K562 (cell line): ENCODE data around the gene CMIP. TPM values are rescaled to one million over a fixed set of nuclear protein-coding genes. Genes with fewer than 3 reads are reported as not detected.

Experiments
- ATF7 ChIP-seq: fragments of 450-650 bp; IDR thresholded peaks from 2 replicates; pipeline ENCODE4 v1.7.1; 2014; ENCODE audit warnings: mild to moderate bottlenecking, moderate library complexity
- CEBPB ChIP-seq: fragments of 450-650 bp; IDR thresholded peaks from 2 replicates; pipeline ENCODE4 v1.6.1; 2016; ENCODE audit warnings: missing genetic modification characterization, missing compliant biosample characterization
- JUNB ChIP-seq: fragments of 450-650 bp; formaldehyde crosslinking; conservative IDR thresholded peaks from 2 replicates; pipeline ENCODE4 v1.4.0; 2020; ENCODE audit warnings: mild to moderate bottlenecking
- KLF6 ChIP-seq: fragments of 250-450 bp; sonication (Bioruptor Pico); IDR thresholded peaks from 2 replicates; pipeline ENCODE4 v1.4.0; 2020; ENCODE audit warnings: mild to moderate bottlenecking, moderate library complexity, borderline replicate concordance
- MAZ ChIP-seq, 2 experiments: fragments of 450-650 bp in 1 of 2; sonication (generic) in 1 of 2; formaldehyde crosslinking; IDR thresholded peaks in 1 of 2; conservative IDR thresholded peaks in 1 of 2; 2 replicates each; pipeline versions ENCODE4 v1.4.0 to v1.5.0; 2020; ENCODE audit warnings: mild to moderate bottlenecking in 1 of 2, missing genetic modification reagents in 1 of 2
- MCM2 ChIP-seq: fragments of 450-650 bp; IDR thresholded peaks from 2 replicates; pipeline ENCODE4 v1.6.1; 2017; ENCODE audit warnings: low read depth, mild to moderate bottlenecking
- MTA1 ChIP-seq: fragments of 450-650 bp; IDR thresholded peaks from 2 replicates; pipeline ENCODE4 v1.6.1; 2017; ENCODE audit warnings: borderline replicate concordance
- NCOR1 ChIP-seq: fragments of 450-650 bp; IDR thresholded peaks from 2 replicates; pipeline ENCODE4 v1.6.1; 2016; ENCODE audit warnings: mild to moderate bottlenecking, moderate library complexity
- PTTG1 ChIP-seq: fragments of 450-650 bp; IDR thresholded peaks from 2 replicates; pipeline ENCODE4 v1.6.1; 2016; ENCODE audit warnings: low read depth, mild to moderate bottlenecking, missing genetic modification characterization, missing compliant biosample characterization
- RBBP5 ChIP-seq: fragments of 200-600 bp; sonication (generic); IDR thresholded peaks from 2 replicates; pipeline ENCODE4 v1.6.1; 2012; ENCODE audit warnings: borderline replicate concordance, mild to moderate bottlenecking, low read length, control low read depth, inconsistent platforms; ENCODE audit not compliant: insufficient read depth, poor library complexity, severe bottlenecking
- SMAD1 ChIP-seq: fragments of 150-350 bp; IDR thresholded peaks from 2 replicates; pipeline ENCODE4 v1.6.1; 2014; ENCODE audit warnings: low read length, low read depth; ENCODE audit not compliant: partially characterized antibody
- TEAD1 ChIP-seq, 2 experiments: fragments of 450-650 bp in 1 of 2; sonication (generic) in 1 of 2; formaldehyde crosslinking; IDR thresholded peaks; 2 replicates each; pipeline versions ENCODE4 v1.4.0 to v1.8.0; 2020 to 2022; ENCODE audit warnings: mild to moderate bottlenecking in 2 of 2, missing genetic modification reagents in 1 of 2
- TOE1 ChIP-seq, 2 experiments: fragments of 450-650 bp in 1 of 2; sonication (generic) in 1 of 2; formaldehyde crosslinking in 1 of 2; IDR thresholded peaks; 2 replicates each; pipeline versions ENCODE4 v1.7.1 to v1.8.0; 2016 to 2022; ENCODE audit warnings: borderline replicate concordance in 2 of 2, mild to moderate bottlenecking in 2 of 2, antibody characterized with exemption in 1 of 2, inconsistent platforms in 1 of 2, low read depth in 1 of 2, missing genetic modification reagents in 1 of 2, moderate library complexity in 1 of 2
- ZNF436 ChIP-seq: fragments of 250-450, 450-650 bp; sonication (Bioruptor Pico); formaldehyde crosslinking; IDR thresholded peaks from 2 replicates; pipeline ENCODE4 v1.7.0; 2020; ENCODE audit warnings: mild to moderate bottlenecking
- polyA plus RNA-seq, 8 experiments: library from polyadenylated mRNA; depleted of rRNA in 4 of 8; stranded (reverse) in 5 of 8; unstranded in 3 of 8; fragments of >200 nt; fragmentation: Nextera tagmentation in 2 of 8; fragmentation: Illumina TruSeq in 1 of 8; extraction: Ambion mirVana in 2 of 8; extraction: Trizol in 1 of 8; gene quantifications; 2 replicates each; pipeline versions ENCODE4 v1.2.1 to v1.2.3, GENCODE V29; 2011 to 2014; ENCODE audit warnings: inconsistent platforms in 1 of 8, missing spikeins in 1 of 8
- total RNA-seq, 7 experiments: library from RNA; depleted of rRNA in 6 of 7; stranded (reverse); fragments of >200 nt in 6 of 7; fragmentation: Illumina TruSeq in 2 of 7; extraction: Trizol in 2 of 7; gene quantifications; 2 replicates each; pipeline versions ENCODE4 v1.2.1 to v1.2.3, GENCODE V29; 2011 to 2021; ENCODE audit warnings: low replicate concordance in 1 of 7
- TF ChIP-seq, protein P1 (sequence below): sonication (generic); formaldehyde crosslinking; IDR thresholded peaks from 2 replicates; pipeline ENCODE4 v1.8.1; 2023; ENCODE audit warnings: mild to moderate bottlenecking, missing genetic modification reagents, moderate library complexity
- TF ChIP-seq, protein P2 (sequence below): fragments of 450-650 bp; IDR thresholded peaks from one replicate; pipeline ENCODE4 v1.6.1; 2018; ENCODE audit warnings: mild to moderate bottlenecking, moderate library complexity; ENCODE audit not compliant: partially characterized antibody
- TF ChIP-seq, protein P3 (sequence below): sonication (generic); formaldehyde crosslinking; IDR thresholded peaks from 2 replicates; pipeline ENCODE4 v1.9.0; 2022; ENCODE audit warnings: mild to moderate bottlenecking, missing genetic modification reagents
- TF ChIP-seq, protein P4 (sequence below): sonication (generic); formaldehyde crosslinking; IDR thresholded peaks from 2 replicates; pipeline ENCODE4 v1.9.0; 2022; ENCODE audit warnings: mild to moderate bottlenecking, missing genetic modification reagents
- TF ChIP-seq, protein P5 (sequence below): fragments of 450-650 bp; formaldehyde crosslinking; IDR thresholded peaks from 2 replicates; pipeline ENCODE4 v1.4.0; 2022; ENCODE audit warnings: missing genetic modification characterization

CMIP gene
- total and polyA plus RNA-seq, 9 of the 15 experiments (the other 6 are each of a cell fraction or from before 2014, with no cell fraction given): 0.94 to 82.5 (median 10.3) TPM

DNA sequence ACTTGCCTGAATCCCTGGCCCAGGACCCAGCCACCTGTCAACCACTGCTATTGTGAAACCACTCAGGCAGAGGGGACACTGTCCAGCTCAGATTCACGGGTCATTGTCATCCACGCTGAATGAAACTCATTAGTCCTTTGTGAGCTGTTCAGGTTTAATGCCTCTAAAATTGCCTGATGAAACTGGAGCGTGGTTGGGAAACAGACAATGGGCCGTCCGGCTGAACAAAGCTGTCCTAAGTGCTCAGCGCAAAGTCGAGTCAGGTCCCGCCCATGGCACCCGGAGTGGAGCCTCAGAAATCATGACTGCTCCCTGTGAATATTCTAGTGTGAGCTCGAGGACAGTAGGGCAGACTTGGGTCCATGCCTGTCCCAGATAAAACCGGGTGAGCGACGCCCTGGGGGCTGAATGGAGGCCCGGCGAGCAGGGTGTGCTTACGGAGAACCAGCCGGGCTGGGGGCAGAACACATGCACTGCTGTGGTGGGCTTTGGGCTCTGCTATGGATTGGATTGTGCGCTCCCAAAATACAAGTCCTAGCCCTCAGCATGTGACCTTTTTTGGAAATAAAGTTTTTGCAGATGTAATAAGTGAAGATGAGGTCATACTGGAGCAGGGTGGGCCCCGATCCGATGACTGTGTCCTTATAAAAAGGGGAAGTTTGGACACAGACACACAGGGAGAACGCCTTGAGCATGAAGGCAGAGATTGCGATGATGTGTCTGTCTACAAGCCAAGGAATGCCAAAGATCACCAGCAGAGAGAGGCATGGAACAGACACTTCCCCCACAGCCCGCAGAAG is 12.9 kb upstream of the CMIP start (continued):
- TF ChIP-seq, protein P1, sequence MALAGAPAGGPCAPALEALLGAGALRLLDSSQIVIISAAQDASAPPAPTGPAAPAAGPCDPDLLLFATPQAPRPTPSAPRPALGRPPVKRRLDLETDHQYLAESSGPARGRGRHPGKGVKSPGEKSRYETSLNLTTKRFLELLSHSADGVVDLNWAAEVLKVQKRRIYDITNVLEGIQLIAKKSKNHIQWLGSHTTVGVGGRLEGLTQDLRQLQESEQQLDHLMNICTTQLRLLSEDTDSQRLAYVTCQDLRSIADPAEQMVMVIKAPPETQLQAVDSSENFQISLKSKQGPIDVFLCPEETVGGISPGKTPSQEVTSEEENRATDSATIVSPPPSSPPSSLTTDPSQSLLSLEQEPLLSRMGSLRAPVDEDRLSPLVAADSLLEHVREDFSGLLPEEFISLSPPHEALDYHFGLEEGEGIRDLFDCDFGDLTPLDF (CRISPR knock-in tag): no peak
- peak in 1 of 2 experiments; percentile 63; a peak in 1 of 4 replicates for TF ChIP-seq TEAD1 (CRISPR knock-in tag; IDR thresholded peaks at IDR 0.05)
- TF ChIP-seq, protein P2, sequence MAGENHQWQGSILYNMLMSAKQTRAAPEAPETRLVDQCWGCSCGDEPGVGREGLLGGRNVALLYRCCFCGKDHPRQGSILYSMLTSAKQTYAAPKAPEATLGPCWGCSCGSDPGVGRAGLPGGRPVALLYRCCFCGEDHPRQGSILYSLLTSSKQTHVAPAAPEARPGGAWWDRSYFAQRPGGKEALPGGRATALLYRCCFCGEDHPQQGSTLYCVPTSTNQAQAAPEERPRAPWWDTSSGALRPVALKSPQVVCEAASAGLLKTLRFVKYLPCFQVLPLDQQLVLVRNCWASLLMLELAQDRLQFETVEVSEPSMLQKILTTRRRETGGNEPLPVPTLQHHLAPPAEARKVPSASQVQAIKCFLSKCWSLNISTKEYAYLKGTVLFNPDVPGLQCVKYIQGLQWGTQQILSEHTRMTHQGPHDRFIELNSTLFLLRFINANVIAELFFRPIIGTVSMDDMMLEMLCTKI: no peak
- no peak for TF ChIP-seq PTTG1
- TF ChIP-seq JUNB (CRISPR knock-in tag): no peak
- TF ChIP-seq, protein P3, sequence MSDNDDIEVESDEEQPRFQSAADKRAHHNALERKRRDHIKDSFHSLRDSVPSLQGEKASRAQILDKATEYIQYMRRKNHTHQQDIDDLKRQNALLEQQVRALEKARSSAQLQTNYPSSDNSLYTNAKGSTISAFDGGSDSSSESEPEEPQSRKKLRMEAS (CRISPR knock-in tag): peak; percentile 52
- TF ChIP-seq RBBP5: peak; percentile 51
- no peak for TF ChIP-seq SMAD1
- TF ChIP-seq, protein P4, sequence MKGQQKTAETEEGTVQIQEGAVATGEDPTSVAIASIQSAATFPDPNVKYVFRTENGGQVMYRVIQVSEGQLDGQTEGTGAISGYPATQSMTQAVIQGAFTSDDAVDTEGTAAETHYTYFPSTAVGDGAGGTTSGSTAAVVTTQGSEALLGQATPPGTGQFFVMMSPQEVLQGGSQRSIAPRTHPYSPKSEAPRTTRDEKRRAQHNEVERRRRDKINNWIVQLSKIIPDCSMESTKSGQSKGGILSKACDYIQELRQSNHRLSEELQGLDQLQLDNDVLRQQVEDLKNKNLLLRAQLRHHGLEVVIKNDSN (CRISPR knock-in tag): peak; percentile 74
- TF ChIP-seq MTA1: peak; percentile 29; the same call in 1 of the 2 replicates
- no peak for TF ChIP-seq ZNF436 (CRISPR knock-in tag)
- no peak for TF ChIP-seq MCM2
- no peak for TF ChIP-seq NCOR1
- peak; percentile 97 for TF ChIP-seq ATF7
- TF ChIP-seq, protein P5, sequence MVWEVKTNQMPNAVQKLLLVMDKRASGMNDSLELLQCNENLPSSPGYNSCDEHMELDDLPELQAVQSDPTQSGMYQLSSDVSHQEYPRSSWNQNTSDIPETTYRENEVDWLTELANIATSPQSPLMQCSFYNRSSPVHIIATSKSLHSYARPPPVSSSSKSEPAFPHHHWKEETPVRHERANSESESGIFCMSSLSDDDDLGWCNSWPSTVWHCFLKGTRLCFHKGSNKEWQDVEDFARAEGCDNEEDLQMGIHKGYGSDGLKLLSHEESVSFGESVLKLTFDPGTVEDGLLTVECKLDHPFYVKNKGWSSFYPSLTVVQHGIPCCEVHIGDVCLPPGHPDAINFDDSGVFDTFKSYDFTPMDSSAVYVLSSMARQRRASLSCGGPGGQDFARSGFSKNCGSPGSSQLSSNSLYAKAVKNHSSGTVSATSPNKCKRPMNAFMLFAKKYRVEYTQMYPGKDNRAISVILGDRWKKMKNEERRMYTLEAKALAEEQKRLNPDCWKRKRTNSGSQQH (CRISPR knock-in tag): no peak
- TF ChIP-seq KLF6 (CRISPR knock-in tag): no peak
- TF ChIP-seq CEBPB (tag): peak; percentile 71
- TF ChIP-seq TOE1 (IDR thresholded peaks at IDR 0.05; ENCODE audit: borderline replicate concordance): no peak
- no peak for TF ChIP-seq TOE1 (CRISPR knock-in tag; IDR thresholded peaks at IDR 0.05; ENCODE audit: borderline replicate concordance, low read depth)
- no peak for TF ChIP-seq MAZ (CRISPR knock-in tag; conservative IDR thresholded peaks at IDR 0.05 in 1 of 2, IDR thresholded peaks at IDR 0.05 in 1 of 2)
